CD14-positive monocyte (primary cell): ENCODE measurements around the gene GABRG3. TPM values are rescaled to one million over a fixed set of nuclear protein-coding genes. Genes with fewer than 3 reads are reported as not detected.

Source experiments
- DNase-seq, 3 donors: peaks; one replicate each; pipeline ENCODE4 v3.0.0-alpha.2; 2011 to 2022
- H2AFZ ChIP-seq: 2 replicates; pipeline ENCODE4 v1.6.0; 2012; ENCODE audit warnings: mild to moderate bottlenecking, low read depth, low read length, inconsistent platforms; ENCODE audit not compliant: insufficient read depth, poor library complexity, severe bottlenecking
- H3K27ac ChIP-seq, 2 donors: 1 replicate in 1 of 2; 2 replicates in 1 of 2; pipeline ENCODE4 v1.5.1; 2012 to 2013; ENCODE audit warnings: low read length in 2 of 2, control low read depth in 1 of 2, inconsistent platforms in 1 of 2, low read depth in 1 of 2, mild to moderate bottlenecking in 1 of 2
- H3K27me3 ChIP-seq, 2 donors: one replicate each; pipeline versions ENCODE4 v1.6.0 to v1.6.1; 2011 to 2013; ENCODE audit warnings: low read length in 2 of 2; ENCODE audit not compliant: control insufficient read depth in 2 of 2, insufficient read depth in 2 of 2
- H3K36me3 ChIP-seq, 2 donors: replicated peaks in 1 of 2; 1 replicate in 1 of 2; 2 replicates in 1 of 2; pipeline versions ENCODE4 v1.5.1 to v1.6.1; 2012 to 2013; ENCODE audit warnings: low read length in 2 of 2, control low read depth in 1 of 2, inconsistent platforms in 1 of 2, mild to moderate bottlenecking in 1 of 2; ENCODE audit not compliant: insufficient read depth in 2 of 2, control insufficient read depth in 1 of 2
- H3K4me1 ChIP-seq, 2 donors: 1 replicate in 1 of 2; 2 replicates in 1 of 2; pipeline versions ENCODE4 v1.5.1 to v1.6.1; 2012 to 2013; ENCODE audit warnings: low read length in 2 of 2, control low read depth in 1 of 2, inconsistent platforms in 1 of 2, mild to moderate bottlenecking in 1 of 2, moderate library complexity in 1 of 2; ENCODE audit not compliant: insufficient read depth in 2 of 2, control insufficient read depth in 1 of 2
- H3K4me2 ChIP-seq: replicated peaks from 2 replicates; pipeline ENCODE3; 2012; ENCODE audit warnings: low read length, moderate library complexity, mild to moderate bottlenecking; ENCODE audit not compliant: poor library complexity, severe bottlenecking; ENCODE audit errors: extremely low read depth
- H3K4me3 ChIP-seq, 3 experiments: fragments of 200-600 bp in 1 of 3; sonication (generic) in 1 of 3; replicated peaks in 1 of 3; 1 replicate in 2 of 3; 2 replicates in 1 of 3; pipeline ENCODE4 v1.5.1; 2011 to 2013; ENCODE audit warnings: low read length in 3 of 3, mild to moderate bottlenecking in 3 of 3, control low read depth in 2 of 3, low read depth in 2 of 3, inconsistent platforms in 1 of 3, moderate library complexity in 1 of 3
- H3K79me2 ChIP-seq: 2 replicates; pipeline ENCODE4 v1.6.0; 2012; ENCODE audit warnings: mild to moderate bottlenecking, control low read depth, inconsistent platforms, low read length, moderate library complexity; ENCODE audit not compliant: insufficient read depth
- H3K9ac ChIP-seq: 2 replicates; pipeline ENCODE4 v1.6.0; 2017; ENCODE audit warnings: low read length, mild to moderate bottlenecking; ENCODE audit not compliant: insufficient read depth, poor library complexity, severe bottlenecking
- H3K9me3 ChIP-seq, 2 donors: replicated peaks in 1 of 2; 1 replicate in 1 of 2; 2 replicates in 1 of 2; pipeline versions ENCODE4 v1.5.1 to v1.6.1; 2012 to 2013; ENCODE audit warnings: low read length in 2 of 2, control low read depth in 1 of 2; ENCODE audit not compliant: control insufficient read depth in 1 of 2, insufficient read depth in 1 of 2
- H4K20me1 ChIP-seq: 2 replicates; pipeline ENCODE4 v1.6.0; 2012; ENCODE audit warnings: mild to moderate bottlenecking, low read length, control low read depth, moderate library complexity; ENCODE audit not compliant: insufficient read depth
- H3K27ac Mint-ChIP-seq, 7 donors: one replicate each; pipeline ENCODE4 v1.8.0; 2020; ENCODE audit warnings: mild to moderate bottlenecking in 7 of 7, mixed read lengths in 7 of 7, moderate library complexity in 6 of 7, inconsistent platforms in 2 of 7
- H3K27me3 Mint-ChIP-seq, 3 donors: one replicate each; pipeline ENCODE4 v1.8.0; 2021 to 2022; ENCODE audit warnings: low read depth in 3 of 3, mild to moderate bottlenecking in 3 of 3, mixed read lengths in 3 of 3, moderate library complexity in 3 of 3, inconsistent platforms in 1 of 3
- H3K36me3 Mint-ChIP-seq, 2 donors: one replicate each; pipeline ENCODE4 v1.8.0; 2020; ENCODE audit warnings: mixed read lengths in 2 of 2, inconsistent platforms in 1 of 2, mild to moderate bottlenecking in 1 of 2
- H3K4me1 Mint-ChIP-seq: one replicate; pipeline ENCODE4 v1.8.0; 2020; ENCODE audit warnings: mild to moderate bottlenecking, mixed read lengths
- H3K4me3 Mint-ChIP-seq, 2 donors: one replicate each; pipeline ENCODE4 v1.8.0; 2020; ENCODE audit warnings: mild to moderate bottlenecking in 2 of 2, mixed read lengths in 2 of 2, moderate library complexity in 1 of 2
- H3K9me3 Mint-ChIP-seq, 7 donors: one replicate each; pipeline ENCODE4 v1.8.0; 2020 to 2022; ENCODE audit warnings: mixed read lengths in 7 of 7, mild to moderate bottlenecking in 6 of 7, moderate library complexity in 6 of 7, inconsistent platforms in 2 of 7
- WGBS: methylation state at CpG from one replicate; pipeline ENCODE4 v1.1.5; 2013; ENCODE audit warnings: missing lambda C conversion rate; ENCODE audit not compliant: insufficient coverage; 5-methylcytosine and 5-hydroxymethylcytosine counted together
- intact Hi-C, 2 donors: fragments of 100-400 bp; cut with micrococcal nuclease; formaldehyde crosslinking; loops; one replicate each; pipeline versions ENCODE4 v1.15.0 to v1.15.1; 2023
- polyA plus RNA-seq, 3 donors: library from polyadenylated mRNA; depleted of rRNA in 1 of 3; unstranded in 2 of 3; stranded (reverse) in 1 of 3; fragments of 300-500 nt in 2 of 3; fragments of >200 nt in 1 of 3; fragmentation: Illumina TruSeq in 2 of 3; gene quantifications; 1 replicate in 2 of 3; 2 replicates in 1 of 3; pipeline ENCODE4 v1.2.3, GENCODE V29; 2012 to 2021
- TF ChIP-seq, protein P1 (sequence below): fragments of 200-600 bp; IDR thresholded peaks from one replicate; pipeline ENCODE4 v1.8.0; 2022; ENCODE audit warnings: antibody characterized with exemption, mild to moderate bottlenecking

GABRG3 gene
- polyA plus RNA-seq, 3 donors, result not detected

- H3K27ac Mint-ChIP-seq, result no peak overlapping the region
- intact Hi-C loops, result no loop called here
- TF ChIP-seq, protein P1, sequence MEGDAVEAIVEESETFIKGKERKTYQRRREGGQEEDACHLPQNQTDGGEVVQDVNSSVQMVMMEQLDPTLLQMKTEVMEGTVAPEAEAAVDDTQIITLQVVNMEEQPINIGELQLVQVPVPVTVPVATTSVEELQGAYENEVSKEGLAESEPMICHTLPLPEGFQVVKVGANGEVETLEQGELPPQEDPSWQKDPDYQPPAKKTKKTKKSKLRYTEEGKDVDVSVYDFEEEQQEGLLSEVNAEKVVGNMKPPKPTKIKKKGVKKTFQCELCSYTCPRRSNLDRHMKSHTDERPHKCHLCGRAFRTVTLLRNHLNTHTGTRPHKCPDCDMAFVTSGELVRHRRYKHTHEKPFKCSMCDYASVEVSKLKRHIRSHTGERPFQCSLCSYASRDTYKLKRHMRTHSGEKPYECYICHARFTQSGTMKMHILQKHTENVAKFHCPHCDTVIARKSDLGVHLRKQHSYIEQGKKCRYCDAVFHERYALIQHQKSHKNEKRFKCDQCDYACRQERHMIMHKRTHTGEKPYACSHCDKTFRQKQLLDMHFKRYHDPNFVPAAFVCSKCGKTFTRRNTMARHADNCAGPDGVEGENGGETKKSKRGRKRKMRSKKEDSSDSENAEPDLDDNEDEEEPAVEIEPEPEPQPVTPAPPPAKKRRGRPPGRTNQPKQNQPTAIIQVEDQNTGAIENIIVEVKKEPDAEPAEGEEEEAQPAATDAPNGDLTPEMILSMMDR, result no peak
- Histone ChIP-seq H3K9me3 (peaks cover 4 to 8% of the 10 kb centered on the region in 2 donors), H3K27me3 (no peaks in the 10 kb centered on the region), H3K27ac (no peak overlapping the region), H3K79me2 (no peaks in the 10 kb centered on the region), H3K4me1 (no peaks in the 10 kb centered on the region), H3K36me3 (no peaks in the 10 kb centered on the region), H2AFZ (no peak overlapping the region), H3K9ac (no peak overlapping the region), H3K4me2 (no peak overlapping the region), H4K20me1 (no peaks in the 10 kb centered on the region), H3K4me3 (no peak overlapping the region)
- DNase-seq, result no peak
- H3K36me3 Mint-ChIP-seq, result no peaks in the 10 kb centered on the region
- H3K4me3 Mint-ChIP-seq, result no peak overlapping the region
- H3K27me3 Mint-ChIP-seq, result no peaks in the 10 kb centered on the region
- 74% methylated on average over 2 of the region's 4 CpGs for WGBS
- peaks cover 2 to 12% (median 6%) of the 10 kb centered on the region in 7 donors for H3K9me3 Mint-ChIP-seq
- H3K4me1 Mint-ChIP-seq, result no peaks in the 10 kb centered on the region
These were observed 478.0 kb downstream of the GABRG3 start for GRCh38 chr15:27448986-27449385.

GRCh38 chr15:27449941-27450340 lies 479.0 kb downstream of the GABRG3 start:
- Histone ChIP-seq H3K9ac (no peak overlapping the region), H3K4me2 (no peak overlapping the region), H3K27me3 (no peaks in the 10 kb centered on the region), H3K27ac (no peak overlapping the region), H3K79me2 (no peaks in the 10 kb centered on the region), H2AFZ (no peak overlapping the region), H4K20me1 (no peaks in the 10 kb centered on the region), H3K4me3 (no peak overlapping the region), H3K9me3 (peaks cover 4 to 8% of the 10 kb centered on the region in 2 donors), H3K4me1 (no peaks in the 10 kb centered on the region), H3K36me3 (no peaks in the 10 kb centered on the region)
- H3K27me3 Mint-ChIP-seq, result no peaks in the 10 kb centered on the region
- no peak overlapping the region for H3K27ac Mint-ChIP-seq
- peaks cover 2 to 12% (median 6%) of the 10 kb centered on the region in 7 donors for H3K9me3 Mint-ChIP-seq
- TF ChIP-seq, protein P1, result no peak
- H3K4me1 Mint-ChIP-seq, result no peaks in the 10 kb centered on the region
- intact Hi-C loops, result loop anchor here in 1 of 2 donors (10.0 kb wide), 1 partner anchor 55 kb away; no protein-coding TSS in a partner anchor
- DNase-seq, result no peak
- H3K36me3 Mint-ChIP-seq, result no peaks in the 10 kb centered on the region
- 63% methylated on average over 4 of the region's 5 CpGs for WGBS
- no peak overlapping the region for H3K4me3 Mint-ChIP-seq
